ENCODE results near the gene PRPF40A.

Gene PRPF40A

GRCh38 chr2:152613235-152613634 lies 104.0 kb downstream of the PRPF40A start:
- ATAC-seq = peak; percentile 60
- TF ChIP-seq PPARA (CRISPR knock-in tag; IDR thresholded peaks at IDR 0.05; ENCODE audit: borderline replicate concordance) = no peak
- TF ChIP-seq SNAI2 (CRISPR knock-in tag; IDR thresholded peaks at IDR 0.05) = no peak
- no peak for TF ChIP-seq ZC3H10 (CRISPR knock-in tag; IDR thresholded peaks at IDR 0.05)
- no peak for TF ChIP-seq PATZ1 (CRISPR knock-in tag; IDR thresholded peaks at IDR 0.05; ENCODE audit: borderline replicate concordance)
- TF ChIP-seq BACH2 (CRISPR knock-in tag; IDR thresholded peaks at IDR 0.05; ENCODE audit: borderline replicate concordance) = no peak
- no peak for TF ChIP-seq ESRRG (CRISPR knock-in tag; IDR thresholded peaks at IDR 0.05)
- no peak for TF ChIP-seq ZNF8 (CRISPR knock-in tag; IDR thresholded peaks at IDR 0.05)
- TF ChIP-seq TCF4 (CRISPR knock-in tag; IDR thresholded peaks at IDR 0.05; ENCODE audit: borderline replicate concordance) = no peak
- TF ChIP-seq ARNTL (CRISPR knock-in tag; IDR thresholded peaks at IDR 0.05; ENCODE audit: borderline replicate concordance, low read depth) = no peak
- no peak for TF ChIP-seq ZNF565 (CRISPR knock-in tag; conservative IDR thresholded peaks at IDR 0.05; ENCODE audit: low read depth)
- no peak for TF ChIP-seq ZFP3 (CRISPR knock-in tag; IDR thresholded peaks at IDR 0.05)
- no peak for TF ChIP-seq TSHZ2 (CRISPR knock-in tag; IDR thresholded peaks at IDR 0.05)
- no peak for TF ChIP-seq ISL1 (CRISPR knock-in tag; IDR thresholded peaks at IDR 0.05)
- no peak for TF ChIP-seq POU6F1 (CRISPR knock-in tag; IDR thresholded peaks at IDR 0.05; ENCODE audit: borderline replicate concordance, low read depth)
- TF ChIP-seq ZFP30 (CRISPR knock-in tag; IDR thresholded peaks at IDR 0.05) = no peak
- no peak for TF ChIP-seq RARB (CRISPR knock-in tag; IDR thresholded peaks at IDR 0.05)
- TF ChIP-seq CREB5 (CRISPR knock-in tag; IDR thresholded peaks at IDR 0.05; ENCODE audit: low read depth) = no peak

- TF ChIP-seq ZNF8 (CRISPR knock-in tag; IDR thresholded peaks at IDR 0.05) = no peak
- no peak for TF ChIP-seq ESRRG (CRISPR knock-in tag; IDR thresholded peaks at IDR 0.05)
- no peak for TF ChIP-seq CSRNP3 (CRISPR knock-in tag; IDR thresholded peaks at IDR 0.05)
- TF ChIP-seq BACH2 (CRISPR knock-in tag; IDR thresholded peaks at IDR 0.05; ENCODE audit: borderline replicate concordance) = no peak
- no peak for TF ChIP-seq POU6F1 (CRISPR knock-in tag; IDR thresholded peaks at IDR 0.05; ENCODE audit: borderline replicate concordance, low read depth)
- no peak for TF ChIP-seq PPARA (CRISPR knock-in tag; IDR thresholded peaks at IDR 0.05; ENCODE audit: borderline replicate concordance)
- no peak for TF ChIP-seq OSR1 (CRISPR knock-in tag; IDR thresholded peaks at IDR 0.05)
- no peak for TF ChIP-seq ZC3H10 (CRISPR knock-in tag; IDR thresholded peaks at IDR 0.05)
- no peak for TF ChIP-seq ZFP3 (CRISPR knock-in tag; IDR thresholded peaks at IDR 0.05)
- TF ChIP-seq CREB5 (CRISPR knock-in tag; IDR thresholded peaks at IDR 0.05; ENCODE audit: low read depth) = no peak
- TF ChIP-seq ISL1 (CRISPR knock-in tag; IDR thresholded peaks at IDR 0.05) = no peak
- no peak for TF ChIP-seq ZNF565 (CRISPR knock-in tag; conservative IDR thresholded peaks at IDR 0.05; ENCODE audit: low read depth)
- no peak for TF ChIP-seq GLIS3 (CRISPR knock-in tag; IDR thresholded peaks at IDR 0.05)
- TF ChIP-seq SNAI2 (CRISPR knock-in tag; IDR thresholded peaks at IDR 0.05) = no peak
- TF ChIP-seq ZNF70 (CRISPR knock-in tag; IDR thresholded peaks at IDR 0.05) = no peak
- TF ChIP-seq TSHZ2 (CRISPR knock-in tag; IDR thresholded peaks at IDR 0.05) = no peak
- no peak for TF ChIP-seq ZFP30 (CRISPR knock-in tag; IDR thresholded peaks at IDR 0.05)
- no peak for TF ChIP-seq RARB (CRISPR knock-in tag; IDR thresholded peaks at IDR 0.05)
- peak; percentile 81 for ATAC-seq
Measured at GRCh38 chr2:152611458-152612231, 105.6 kb downstream of the PRPF40A start.
